ENCODE measurements around the gene NUAK1. TPM values are rescaled to one million over a fixed set of nuclear protein-coding genes. Genes with fewer than 3 reads are reported as not detected.
A peak's percentile ranks its signal among the peaks of the same experiment; 100 is the strongest.

The NUAK1 gene
- total RNA-seq, 1 experiment from 2014 or later = 10.1 TPM

DNA sequence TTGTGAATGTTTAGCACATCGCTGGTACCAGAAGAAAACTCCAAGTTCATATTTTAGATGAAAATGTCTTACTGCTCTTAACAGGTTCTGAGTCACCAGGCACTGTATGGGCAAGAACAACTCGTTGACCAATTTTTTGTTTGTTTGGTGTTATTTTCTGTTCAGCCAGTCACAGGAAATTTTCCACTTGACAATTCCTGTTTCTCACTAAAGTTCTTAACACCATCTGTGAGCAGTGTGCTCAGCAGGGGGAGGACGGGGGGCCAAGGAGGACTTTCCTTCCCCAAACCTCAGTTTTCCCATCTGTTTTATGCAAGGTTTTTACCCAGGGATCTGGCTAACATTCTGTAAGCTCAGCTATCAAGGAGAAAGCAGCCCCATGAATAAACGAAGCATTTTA, 3.0 kb downstream of the NUAK1 start:
- Histone ChIP-seq H3K79me1 (ENCODE audit: insufficient read depth, low read depth, low read length, poor library complexity, severe bottlenecking) (no peaks in the 10 kb centered on the region), H3K9me3 (ENCODE audit: control insufficient read depth, low read depth, low read length) (no peaks in the 10 kb centered on the region), H3K4ac (ENCODE audit: low read depth, low read length) (no peak overlapping the region), H3K79me2 (ENCODE audit: insufficient read depth, low read length) (peaks cover 16% of the 10 kb centered on the region; the same call in 1 of the 2 replicates), H4K8ac (replicated peaks; ENCODE audit: insufficient read length, low read depth, low read length) (no peak overlapping the region), H3K18ac (ENCODE audit: insufficient read length, low read depth, low read length) (no peak overlapping the region), H3T11ph (ENCODE audit: low read length) (no peak overlapping the region), H4K20me1 (ENCODE audit: control insufficient read depth, insufficient read depth, insufficient read length) (peaks cover 3% of the 10 kb centered on the region), H2BK120ac (ENCODE audit: low read depth, low read length, poor library complexity, severe bottlenecking) (no peak overlapping the region), H2AFZ (ENCODE audit: low read length) (no peak overlapping the region), H2BK12ac (ENCODE audit: insufficient read length, low read depth, low read length) (peak overlapping the region; percentile 74), H2BK20ac (ENCODE audit: low read depth, low read length, poor library complexity, severe bottlenecking) (no peak overlapping the region), H3K23ac (ENCODE audit: insufficient read length, low read depth, low read length) (no peak overlapping the region), H3K27ac (ENCODE audit: insufficient read length, low read depth, low read length) (no peak overlapping the region), H3K27me3 (ENCODE audit: insufficient read depth, low read length) (no peaks in the 10 kb centered on the region), H3K4me2 (ENCODE audit: insufficient read depth, insufficient read length, low read length) (no peak overlapping the region), H4K91ac (ENCODE audit: insufficient read length, low read depth, low read length) (no peak overlapping the region), H3K23me2 (ENCODE audit: insufficient read length, low read depth, low read length, poor library complexity, severe bottlenecking) (peaks cover 22% of the 10 kb centered on the region), H3K14ac (ENCODE audit: insufficient read depth, low read length) (no peak overlapping the region), H4K5ac (ENCODE audit: insufficient read length, low read depth, low read length) (no peak overlapping the region), H3K56ac (ENCODE audit: insufficient read length, low read depth, low read length) (no peak overlapping the region), H3K4me1 (ENCODE audit: insufficient read depth, low read length) (peaks cover 27% of the 10 kb centered on the region), H2BK5ac (ENCODE audit: insufficient read length, low read length) (no peak overlapping the region), H3K9ac (ENCODE audit: extremely low read depth, insufficient read length, low read length) (no peak overlapping the region), H2AK5ac (ENCODE audit: insufficient read length, low read length) (no peak overlapping the region), H2BK15ac (ENCODE audit: low read depth, low read length) (no peak overlapping the region)
- Mint-ChIP-seq H3K27me3 (ENCODE audit: low read depth) (peaks cover 13% of the 10 kb centered on the region), H3K4me3 (peak overlapping the region in 1 of 2 experiments; percentile 4; a peak in 1 of 5 replicates), H3K9me3 (no peaks in the 10 kb centered on the region), H3K4me1 (peaks cover 76 to 78% of the 10 kb centered on the region in 2 experiments), H3K36me3 (ENCODE audit: insufficient read depth in 1 of 3, low read depth in 3 of 3) (peaks cover 0 to under 1% (median 0%) of the 10 kb centered on the region in 3 experiments; a peak in 1 of 7 replicates), H3K27ac (peak overlapping the region in 2 of 3 experiments; percentile 34 to 82; a peak in 3 of 7 replicates)
- no peak for DNase-seq
- no CpG with 5 or more reads among the region's 4 CpGs for WGBS (ENCODE audit: extremely low coverage, insufficient read length, low lambda C conversion rate)
- TF ChIP-seq, protein P1, sequence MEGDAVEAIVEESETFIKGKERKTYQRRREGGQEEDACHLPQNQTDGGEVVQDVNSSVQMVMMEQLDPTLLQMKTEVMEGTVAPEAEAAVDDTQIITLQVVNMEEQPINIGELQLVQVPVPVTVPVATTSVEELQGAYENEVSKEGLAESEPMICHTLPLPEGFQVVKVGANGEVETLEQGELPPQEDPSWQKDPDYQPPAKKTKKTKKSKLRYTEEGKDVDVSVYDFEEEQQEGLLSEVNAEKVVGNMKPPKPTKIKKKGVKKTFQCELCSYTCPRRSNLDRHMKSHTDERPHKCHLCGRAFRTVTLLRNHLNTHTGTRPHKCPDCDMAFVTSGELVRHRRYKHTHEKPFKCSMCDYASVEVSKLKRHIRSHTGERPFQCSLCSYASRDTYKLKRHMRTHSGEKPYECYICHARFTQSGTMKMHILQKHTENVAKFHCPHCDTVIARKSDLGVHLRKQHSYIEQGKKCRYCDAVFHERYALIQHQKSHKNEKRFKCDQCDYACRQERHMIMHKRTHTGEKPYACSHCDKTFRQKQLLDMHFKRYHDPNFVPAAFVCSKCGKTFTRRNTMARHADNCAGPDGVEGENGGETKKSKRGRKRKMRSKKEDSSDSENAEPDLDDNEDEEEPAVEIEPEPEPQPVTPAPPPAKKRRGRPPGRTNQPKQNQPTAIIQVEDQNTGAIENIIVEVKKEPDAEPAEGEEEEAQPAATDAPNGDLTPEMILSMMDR (conservative IDR thresholded peaks at IDR 0.05) = no peak

All from H9 (cell line).